ENCODE data around the gene PAX2.

PAX2 gene

GRCh38 chr10:100858261-100858660, 112.9 kb downstream of the PAX2 start:
- DNase-seq (ENCODE audit: low spot score): no peak

GRCh38 chr10:100858747-100859483, 113.5 kb downstream of the PAX2 start:
- DNase-seq (ENCODE audit: low spot score): no peak

GRCh38 chr10:100859484-100859763, 114.0 kb downstream of the PAX2 start:
- DNase-seq (ENCODE audit: low spot score): no peak

- no peak for DNase-seq (ENCODE audit: low spot score)
These were observed 118.1 kb downstream of the PAX2 start for GRCh38 chr10:100863433-100863832.

GRCh38 chr10:100864036-100864885, 118.9 kb downstream of the PAX2 start:
- DNase-seq (ENCODE audit: low spot score): no peak

GRCh38 chr10:100864978-100865377, 119.6 kb downstream of the PAX2 start:
- no peak for DNase-seq (ENCODE audit: low spot score)

- DNase-seq (ENCODE audit: low spot score): no peak
These were observed 120.6 kb downstream of the PAX2 start for GRCh38 chr10:100866010-100866409.

GRCh38 chr10:100866575-100867098, 121.3 kb downstream of the PAX2 start:
- DNase-seq (ENCODE audit: low spot score): no peak

GRCh38 chr10:100867261-100867963, 122.0 kb downstream of the PAX2 start:
- no peak for DNase-seq (ENCODE audit: low spot score)

GRCh38 chr10:100868382-100868781, 123.0 kb downstream of the PAX2 start:
- DNase-seq (ENCODE audit: low spot score): no peak

GRCh38 chr10:100869399-100869798, 124.0 kb downstream of the PAX2 start:
- no peak for DNase-seq (ENCODE audit: low spot score)

- DNase-seq (ENCODE audit: low spot score): peak; percentile 67
These were observed 126.8 kb downstream of the PAX2 start for GRCh38 chr10:100872034-100872791.

GRCh38 chr10:100873146-100873826, 127.9 kb downstream of the PAX2 start:
- DNase-seq (ENCODE audit: low spot score): no peak

- DNase-seq (ENCODE audit: low spot score): no peak
These were observed 128.5 kb downstream of the PAX2 start for GRCh38 chr10:100873827-100874326.

- no peak for DNase-seq (ENCODE audit: low spot score)
These were observed 129.5 kb downstream of the PAX2 start for GRCh38 chr10:100874702-100875483.

- no peak for DNase-seq (ENCODE audit: low spot score)
These were observed 130.2 kb downstream of the PAX2 start for GRCh38 chr10:100875484-100876166.

- no peak for DNase-seq (ENCODE audit: low spot score)
These were observed 131.4 kb downstream of the PAX2 start for GRCh38 chr10:100876585-100877460.

- DNase-seq (ENCODE audit: low spot score): no peak
These were observed 132.1 kb downstream of the PAX2 start for GRCh38 chr10:100877461-100877850.
